GM18508 (cell line): Measurements from ENCODE around the gene SSBP3.
"Not testable (repeated sequence)": the region's sequence is repeated elsewhere in the genome, so short reads cannot be mapped to it uniquely, and the experiment has no call there.

Experiments
- ATAC-seq: cut with Tn5 transposase; IDR thresholded peaks from one replicate; pipeline ENCODE4 v1.9.1; 2021; ENCODE audit warnings: moderate number of reproducible peaks; ENCODE audit not compliant: insufficient read depth, unreplicated experiment

SSBP3 gene

GRCh38 chr1:54396261-54396933, 9.8 kb downstream of the SSBP3 start:
- ATAC-seq = no peak

- no peak for ATAC-seq
Measured at GRCh38 chr1:54395281-54395934, 10.8 kb downstream of the SSBP3 start.

- no peak for ATAC-seq
Measured at GRCh38 chr1:54394104-54394503, 12.1 kb downstream of the SSBP3 start.

GRCh38 chr1:54392401-54392800, 13.8 kb downstream of the SSBP3 start:
- ATAC-seq = no peak

GRCh38 chr1:54391450-54392209, 14.6 kb downstream of the SSBP3 start:
- no peak for ATAC-seq

- no peak for ATAC-seq
Measured at GRCh38 chr1:54390655-54391054, 15.5 kb downstream of the SSBP3 start.

- not testable (repeated sequence) for ATAC-seq
Measured at GRCh38 chr1:54389608-54390007, 16.6 kb downstream of the SSBP3 start.

- ATAC-seq = no peak
Measured at GRCh38 chr1:54387419-54387818, 18.8 kb downstream of the SSBP3 start.

- ATAC-seq = no peak
Measured at GRCh38 chr1:54385727-54386022, 20.5 kb downstream of the SSBP3 start.

- no peak for ATAC-seq
Measured at GRCh38 chr1:54384918-54385726, 21.1 kb downstream of the SSBP3 start.

GRCh38 chr1:54384471-54384870, 21.7 kb downstream of the SSBP3 start:
- ATAC-seq = no peak

- no peak for ATAC-seq
Measured at GRCh38 chr1:54381524-54381923, 24.7 kb downstream of the SSBP3 start.

- ATAC-seq = no peak
Measured at GRCh38 chr1:54380290-54380882, 25.8 kb downstream of the SSBP3 start.

GRCh38 chr1:54379555-54380289, 26.5 kb downstream of the SSBP3 start:
- ATAC-seq = no peak

- no peak for ATAC-seq
Measured at GRCh38 chr1:54378874-54379554, 27.2 kb downstream of the SSBP3 start.

- no peak for ATAC-seq
Measured at GRCh38 chr1:54378157-54378873, 27.9 kb downstream of the SSBP3 start.

- ATAC-seq = no peak
Measured at GRCh38 chr1:54377040-54377691, 29.0 kb downstream of the SSBP3 start.

- peak; percentile 33 for ATAC-seq
Measured at GRCh38 chr1:54376430-54377039, 29.7 kb downstream of the SSBP3 start.
